GM10266 (cell line): ENCODE results near the gene CBR3.

Experiments used
- DNase-seq: peaks from one replicate; pipeline ENCODE4 v3.0.0; 2012; ENCODE audit errors: extremely low spot score
- TF ChIP-seq, protein P1 (sequence below): IDR thresholded peaks from 2 replicates; pipeline ENCODE4 v1.5.1; 2012; ENCODE audit warnings: mild to moderate bottlenecking, low read depth; ENCODE audit not compliant: control insufficient read depth, insufficient read depth; ENCODE audit errors: missing control alignments

Gene CBR3

DNA sequence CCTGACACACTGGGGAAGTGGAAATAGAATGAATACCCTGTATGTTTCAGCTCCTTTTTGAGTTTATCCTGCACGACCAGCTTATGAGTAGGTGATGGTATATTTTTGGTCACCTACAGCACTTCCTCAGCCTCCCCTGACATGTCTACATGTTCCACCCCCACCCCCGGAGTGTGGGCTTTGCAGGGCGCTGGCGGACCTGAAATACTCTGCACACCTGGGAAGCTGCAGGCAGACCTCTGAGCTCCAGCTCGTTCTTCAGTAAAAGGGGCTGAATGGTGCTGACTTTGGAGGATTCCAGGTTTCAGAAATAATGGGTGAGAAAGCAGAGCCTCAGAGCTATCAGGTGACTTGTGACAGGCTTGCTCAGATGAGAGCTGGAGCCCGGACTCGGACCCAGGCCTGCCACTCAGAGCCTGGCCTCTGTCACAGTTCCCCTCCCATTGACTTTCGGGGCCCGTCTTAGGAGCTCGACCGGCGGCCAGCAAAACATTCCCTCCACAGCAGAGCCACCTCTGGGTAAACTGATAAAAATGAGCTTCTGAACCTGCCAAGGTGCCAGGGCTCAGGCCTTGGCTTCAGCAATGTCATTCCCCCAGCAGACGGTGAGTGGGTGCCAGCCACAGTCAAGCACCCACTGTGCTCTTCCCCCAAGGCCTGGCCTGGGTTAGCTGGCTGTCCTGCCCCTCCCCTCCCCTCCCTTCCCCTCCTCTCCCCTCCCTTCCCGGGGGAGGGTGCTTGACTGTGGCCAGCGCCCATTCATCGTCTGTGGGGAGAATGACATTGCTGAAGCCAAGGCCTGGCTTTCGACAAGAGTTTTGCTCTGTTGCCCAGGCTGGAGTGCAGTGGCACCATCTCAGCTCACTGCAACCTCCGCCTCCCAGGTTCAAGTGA lies 51.9 kb downstream of the CBR3 start:
- TF ChIP-seq, protein P1, sequence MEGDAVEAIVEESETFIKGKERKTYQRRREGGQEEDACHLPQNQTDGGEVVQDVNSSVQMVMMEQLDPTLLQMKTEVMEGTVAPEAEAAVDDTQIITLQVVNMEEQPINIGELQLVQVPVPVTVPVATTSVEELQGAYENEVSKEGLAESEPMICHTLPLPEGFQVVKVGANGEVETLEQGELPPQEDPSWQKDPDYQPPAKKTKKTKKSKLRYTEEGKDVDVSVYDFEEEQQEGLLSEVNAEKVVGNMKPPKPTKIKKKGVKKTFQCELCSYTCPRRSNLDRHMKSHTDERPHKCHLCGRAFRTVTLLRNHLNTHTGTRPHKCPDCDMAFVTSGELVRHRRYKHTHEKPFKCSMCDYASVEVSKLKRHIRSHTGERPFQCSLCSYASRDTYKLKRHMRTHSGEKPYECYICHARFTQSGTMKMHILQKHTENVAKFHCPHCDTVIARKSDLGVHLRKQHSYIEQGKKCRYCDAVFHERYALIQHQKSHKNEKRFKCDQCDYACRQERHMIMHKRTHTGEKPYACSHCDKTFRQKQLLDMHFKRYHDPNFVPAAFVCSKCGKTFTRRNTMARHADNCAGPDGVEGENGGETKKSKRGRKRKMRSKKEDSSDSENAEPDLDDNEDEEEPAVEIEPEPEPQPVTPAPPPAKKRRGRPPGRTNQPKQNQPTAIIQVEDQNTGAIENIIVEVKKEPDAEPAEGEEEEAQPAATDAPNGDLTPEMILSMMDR = no peak
- no peak for DNase-seq

DNA sequence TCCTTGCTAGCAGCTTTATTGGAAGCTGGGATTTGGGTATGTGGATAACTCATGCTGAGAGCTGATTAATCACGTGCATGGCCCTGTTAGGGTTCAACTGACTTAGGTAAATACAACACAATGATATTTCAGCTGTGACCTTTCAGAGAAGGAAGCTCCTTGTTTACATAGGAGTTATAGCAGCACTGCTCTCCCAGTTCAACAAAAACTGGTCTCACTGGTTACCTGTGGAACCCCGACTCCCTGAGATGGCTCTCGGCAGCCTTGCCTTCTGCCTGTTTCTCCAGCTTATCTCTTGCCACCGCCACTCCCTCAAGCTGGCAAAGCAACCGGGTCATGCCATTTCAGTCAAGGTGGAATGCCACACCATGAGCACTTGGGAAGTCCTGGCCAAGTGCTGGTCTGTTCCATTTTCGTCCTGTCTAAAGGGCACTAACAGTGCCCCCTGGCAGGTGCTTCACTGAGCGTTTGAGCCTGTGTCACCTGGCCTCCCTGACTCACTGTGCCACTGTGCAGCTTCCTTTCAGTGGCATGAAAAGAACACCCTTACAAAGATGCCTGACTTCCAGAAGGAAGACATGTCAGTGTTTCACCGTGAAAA lies 53.3 kb downstream of the CBR3 start:
- TF ChIP-seq, protein P1 = no peak
- no peak for DNase-seq

DNA sequence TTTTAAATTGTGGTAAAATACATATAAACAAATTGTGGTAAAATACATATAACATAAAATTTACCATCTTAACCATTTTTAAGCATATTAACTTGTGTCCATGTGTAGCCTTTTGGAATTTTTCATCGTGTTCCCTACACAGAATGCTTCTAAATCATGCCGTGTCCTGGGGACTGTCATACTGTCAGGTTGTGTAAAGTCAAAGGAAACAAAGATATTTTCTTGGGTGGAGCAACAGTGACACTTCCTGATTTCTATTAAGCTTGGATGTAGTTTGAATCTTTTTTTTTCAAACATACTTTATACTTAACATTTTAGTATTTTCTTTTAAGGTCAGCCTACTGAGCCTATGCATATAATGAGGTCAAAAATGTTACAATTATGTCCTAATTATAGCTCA lies 54.1 kb downstream of the CBR3 start:
- TF ChIP-seq, protein P1 = no peak
- DNase-seq = no peak

DNA sequence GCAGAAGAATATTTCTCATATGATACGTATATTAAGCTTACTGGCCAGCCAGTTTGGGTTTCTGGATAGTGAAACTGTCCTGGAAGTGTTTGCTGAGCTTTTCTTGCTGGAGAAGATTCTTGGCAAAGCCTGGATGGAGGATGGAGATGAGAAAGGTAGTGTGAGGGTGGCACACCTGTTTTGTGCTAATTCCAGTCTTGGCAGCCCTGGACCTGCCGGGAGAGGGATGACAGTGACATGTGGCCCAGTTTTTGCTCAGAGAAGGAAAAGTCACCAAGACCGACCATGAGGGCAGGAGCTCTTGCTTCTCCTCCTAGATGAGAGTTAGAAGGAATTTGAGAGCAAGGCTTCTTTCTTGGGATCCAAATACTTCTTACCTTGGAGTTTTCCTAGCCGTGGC lies 55.9 kb downstream of the CBR3 start:
- DNase-seq = no peak
- TF ChIP-seq, protein P1 = no peak

DNA sequence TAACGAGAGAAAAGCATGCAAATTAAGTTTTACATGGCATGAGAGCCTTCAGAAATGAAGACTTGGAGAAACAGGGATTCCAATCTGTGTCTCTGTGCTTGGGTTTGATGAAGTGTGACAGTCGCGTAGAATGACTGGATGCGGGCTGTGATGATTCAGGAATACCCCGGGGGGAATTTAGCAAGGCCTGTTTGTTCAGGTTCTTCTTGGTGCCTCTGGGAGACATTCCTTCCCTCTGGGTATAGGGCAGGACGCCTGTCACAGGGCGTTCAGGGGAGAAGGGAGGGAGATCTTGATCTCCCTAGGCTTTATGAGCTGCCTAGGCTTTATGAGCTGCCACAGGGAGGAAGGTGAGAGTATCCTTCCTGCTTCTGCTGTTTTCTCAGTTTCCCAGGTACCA lies 58.3 kb downstream of the CBR3 start:
- DNase-seq = no peak
- TF ChIP-seq, protein P1 = no peak

DNA sequence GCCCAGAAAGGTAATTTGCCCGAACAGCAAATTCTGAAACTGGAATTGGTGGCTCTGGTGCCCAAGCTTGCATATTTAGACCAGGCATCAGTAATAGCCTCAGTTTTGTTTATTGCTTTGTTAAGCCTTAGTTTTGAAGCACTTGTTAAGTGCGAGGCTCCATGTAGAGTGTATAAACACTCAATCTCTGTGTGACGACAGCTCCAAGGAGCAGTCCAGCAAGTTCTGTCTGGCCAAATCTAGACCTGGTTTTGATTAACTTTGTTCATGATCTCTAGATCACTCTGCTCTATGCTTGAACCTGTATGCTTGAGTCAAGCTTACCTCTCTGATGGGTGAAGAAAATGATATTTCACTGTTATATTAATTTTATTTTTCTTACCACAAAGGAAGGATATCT lies 59.1 kb downstream of the CBR3 start:
- no peak for DNase-seq
- TF ChIP-seq, protein P1 = no peak

DNA sequence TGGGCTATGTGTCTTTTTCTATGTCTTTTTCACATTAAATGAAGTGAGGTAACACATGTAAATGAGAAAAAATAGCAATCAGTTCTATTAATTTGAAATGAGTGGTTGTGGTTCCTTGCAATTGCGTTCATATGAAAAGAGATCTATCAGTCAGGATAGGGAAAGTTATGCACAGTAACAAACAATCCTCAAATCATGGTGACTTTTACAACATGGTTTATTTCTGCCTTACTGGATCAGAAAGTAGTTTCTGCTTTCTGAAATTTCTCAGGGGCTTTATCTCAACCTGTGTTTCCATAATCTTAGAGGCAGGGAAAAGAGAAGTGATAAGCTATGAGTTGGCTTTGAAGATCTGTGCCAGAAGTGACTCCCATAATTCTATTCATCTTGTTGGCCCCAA lies 60.7 kb downstream of the CBR3 start:
- no peak for DNase-seq
- TF ChIP-seq, protein P1 = no peak
